Hepatocyte (in vitro differentiated cells): Measurements from ENCODE around the gene ANKFN1. TPM values are rescaled to one million over a fixed set of nuclear protein-coding genes. Genes with fewer than 3 reads are reported as not detected.

Experiments
- DNase-seq: peaks from one replicate; pipeline ENCODE4 v3.0.0-alpha.2; 2016; ENCODE audit warnings: low spot score
- H2AFZ ChIP-seq: fragments of 200-600 bp; sonication (generic); 2 replicates; pipeline ENCODE4 v1.6.0; 2016; ENCODE audit warnings: antibody characterized with exemption, mild to moderate bottlenecking
- H3K27ac ChIP-seq: fragments of 200-600 bp; sonication (generic); 2 replicates; pipeline ENCODE4 v1.5.1; 2016; ENCODE audit warnings: mild to moderate bottlenecking
- H3K27me3 ChIP-seq: fragments of 200-600 bp; sonication (generic); 2 replicates; pipeline ENCODE4 v1.6.1; 2016
- H3K36me3 ChIP-seq: fragments of 200-600 bp; sonication (generic); replicated peaks from 2 replicates; pipeline ENCODE4 v1.5.1; 2016; ENCODE audit warnings: low read depth; ENCODE audit not compliant: insufficient read depth
- H3K4me1 ChIP-seq: fragments of 200-600 bp; sonication (generic); 2 replicates; pipeline ENCODE4 v1.5.1; 2016; ENCODE audit warnings: mild to moderate bottlenecking, moderate library complexity; ENCODE audit not compliant: insufficient read depth
- H3K4me2 ChIP-seq: fragments of 200-600 bp; sonication (generic); 2 replicates; pipeline ENCODE4 v1.6.0; 2016
- H3K4me3 ChIP-seq: fragments of 200-600 bp; sonication (generic); 2 replicates; pipeline ENCODE4 v1.5.1; 2016; ENCODE audit warnings: mild to moderate bottlenecking
- H3K79me2 ChIP-seq: fragments of 200-600 bp; sonication (generic); 2 replicates; pipeline ENCODE4 v1.6.0; 2017; ENCODE audit warnings: mild to moderate bottlenecking
- H3K9me2 ChIP-seq: fragments of 200-600 bp; sonication (generic); replicated peaks from 2 replicates; pipeline ENCODE4 v1.6.0; 2017; ENCODE audit warnings: mild to moderate bottlenecking; ENCODE audit not compliant: insufficient read depth
- H3K9me3 ChIP-seq: fragments of 200-600 bp; sonication (generic); 2 replicates; pipeline ENCODE4 v1.5.1; 2016; ENCODE audit warnings: low read depth, mild to moderate bottlenecking
- H4K20me1 ChIP-seq: fragments of 200-600 bp; sonication (generic); 2 replicates; pipeline ENCODE4 v1.6.0; 2016; ENCODE audit warnings: mild to moderate bottlenecking; ENCODE audit not compliant: insufficient read depth, poor library complexity, severe bottlenecking
- EZH2 ChIP-seq: fragments of 200-600 bp; sonication (generic); IDR thresholded peaks from 2 replicates; pipeline ENCODE4 v1.6.1; 2016; ENCODE audit warnings: antibody characterized with exemption, mild to moderate bottlenecking, borderline replicate concordance
- EZH2phosphoT487 ChIP-seq: fragments of 200-600 bp; sonication (generic); IDR thresholded peaks from one replicate; pipeline ENCODE4 v1.6.1; 2018; ENCODE audit warnings: antibody characterized with exemption, mild to moderate bottlenecking, low read depth, moderate library complexity; ENCODE audit not compliant: unreplicated experiment, severe bottlenecking
- WGBS: methylation state at CpG from one replicate; pipeline ENCODE4 v1.1.6; 2016; ENCODE audit warnings: low lambda C conversion rate; ENCODE audit errors: missing lambda C conversion rate; 5-methylcytosine and 5-hydroxymethylcytosine counted together
- polyA plus RNA-seq: library from polyadenylated mRNA; unstranded; fragments of >200 nt; fragmentation: Nextera tagmentation; extraction: Ambion mirVana; gene quantifications from 2 replicates; pipeline ENCODE4 v1.2.1, GENCODE V29; 2016
- total RNA-seq: library from RNA; depleted of rRNA; stranded (reverse); fragments of >200 nt; gene quantifications from 2 replicates; pipeline ENCODE4 v1.2.3, GENCODE V29; 2014
- TF ChIP-seq, protein P1 (sequence below): fragments of 200-600 bp; sonication (generic); IDR thresholded peaks from 2 replicates; pipeline ENCODE4 v1.5.1; 2016; ENCODE audit warnings: antibody characterized with exemption, mild to moderate bottlenecking; ENCODE audit not compliant: poor library complexity

The ANKFN1 gene
- total and polyA plus RNA-seq, 2 experiments from 2014 or later: 0.10 to 1.2 TPM

- H3K9me2 ChIP-seq: no peaks in the 10 kb centered on the region
- H3K4me3 ChIP-seq: no peak overlapping the region
- H3K4me1 ChIP-seq: no peaks in the 10 kb centered on the region
- no peaks in the 10 kb centered on the region for H3K27me3 ChIP-seq
- TF ChIP-seq EZH2 (no peak), EZH2phosphoT487 (no peak)
- TF ChIP-seq, protein P1, sequence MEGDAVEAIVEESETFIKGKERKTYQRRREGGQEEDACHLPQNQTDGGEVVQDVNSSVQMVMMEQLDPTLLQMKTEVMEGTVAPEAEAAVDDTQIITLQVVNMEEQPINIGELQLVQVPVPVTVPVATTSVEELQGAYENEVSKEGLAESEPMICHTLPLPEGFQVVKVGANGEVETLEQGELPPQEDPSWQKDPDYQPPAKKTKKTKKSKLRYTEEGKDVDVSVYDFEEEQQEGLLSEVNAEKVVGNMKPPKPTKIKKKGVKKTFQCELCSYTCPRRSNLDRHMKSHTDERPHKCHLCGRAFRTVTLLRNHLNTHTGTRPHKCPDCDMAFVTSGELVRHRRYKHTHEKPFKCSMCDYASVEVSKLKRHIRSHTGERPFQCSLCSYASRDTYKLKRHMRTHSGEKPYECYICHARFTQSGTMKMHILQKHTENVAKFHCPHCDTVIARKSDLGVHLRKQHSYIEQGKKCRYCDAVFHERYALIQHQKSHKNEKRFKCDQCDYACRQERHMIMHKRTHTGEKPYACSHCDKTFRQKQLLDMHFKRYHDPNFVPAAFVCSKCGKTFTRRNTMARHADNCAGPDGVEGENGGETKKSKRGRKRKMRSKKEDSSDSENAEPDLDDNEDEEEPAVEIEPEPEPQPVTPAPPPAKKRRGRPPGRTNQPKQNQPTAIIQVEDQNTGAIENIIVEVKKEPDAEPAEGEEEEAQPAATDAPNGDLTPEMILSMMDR: no peak
- H3K27ac ChIP-seq: no peak overlapping the region
- no peak overlapping the region for H3K4me2 ChIP-seq
- no peak for DNase-seq
- H2AFZ ChIP-seq: no peak overlapping the region
- no peaks in the 10 kb centered on the region for H3K9me3 ChIP-seq
- no peaks in the 10 kb centered on the region for H4K20me1 ChIP-seq
- H3K79me2 ChIP-seq: no peaks in the 10 kb centered on the region
- H3K36me3 ChIP-seq: no peaks in the 10 kb centered on the region
- 91% methylated on average over 1 of the region's 1 CpG for WGBS
Observed at GRCh38 chr17:56298846-56299245, 145.6 kb downstream of the ANKFN1 start.

GRCh38 chr17:56300144-56300543 lies 146.9 kb downstream of the ANKFN1 start:
- Histone ChIP-seq H3K27ac (no peak overlapping the region), H3K79me2 (no peaks in the 10 kb centered on the region), H3K4me2 (no peak overlapping the region), H3K27me3 (no peaks in the 10 kb centered on the region), H3K4me3 (no peak overlapping the region), H3K9me2 (no peaks in the 10 kb centered on the region), H3K4me1 (no peaks in the 10 kb centered on the region), H3K9me3 (no peaks in the 10 kb centered on the region), H3K36me3 (no peaks in the 10 kb centered on the region), H4K20me1 (no peaks in the 10 kb centered on the region), H2AFZ (no peak overlapping the region)
- TF ChIP-seq, protein P1: no peak
- TF ChIP-seq EZH2phosphoT487 (no peak), EZH2 (no peak)
- WGBS: 80% methylated on average over 3 of the region's 3 CpGs
- no peak for DNase-seq

GRCh38 chr17:56305007-56305406 lies 151.7 kb downstream of the ANKFN1 start:
- WGBS: 84% methylated on average over 1 of the region's 1 CpG
- Histone ChIP-seq H3K36me3 (no peaks in the 10 kb centered on the region), H3K9me3 (no peaks in the 10 kb centered on the region), H3K27ac (no peak overlapping the region), H3K27me3 (no peaks in the 10 kb centered on the region), H3K4me3 (no peak overlapping the region), H3K4me2 (no peak overlapping the region), H2AFZ (no peak overlapping the region), H3K9me2 (no peaks in the 10 kb centered on the region), H3K4me1 (no peaks in the 10 kb centered on the region), H3K79me2 (no peaks in the 10 kb centered on the region), H4K20me1 (no peaks in the 10 kb centered on the region)
- TF ChIP-seq, protein P1: no peak
- TF ChIP-seq EZH2: no peak
- TF ChIP-seq EZH2phosphoT487: no peak
- DNase-seq: no peak

DNA sequence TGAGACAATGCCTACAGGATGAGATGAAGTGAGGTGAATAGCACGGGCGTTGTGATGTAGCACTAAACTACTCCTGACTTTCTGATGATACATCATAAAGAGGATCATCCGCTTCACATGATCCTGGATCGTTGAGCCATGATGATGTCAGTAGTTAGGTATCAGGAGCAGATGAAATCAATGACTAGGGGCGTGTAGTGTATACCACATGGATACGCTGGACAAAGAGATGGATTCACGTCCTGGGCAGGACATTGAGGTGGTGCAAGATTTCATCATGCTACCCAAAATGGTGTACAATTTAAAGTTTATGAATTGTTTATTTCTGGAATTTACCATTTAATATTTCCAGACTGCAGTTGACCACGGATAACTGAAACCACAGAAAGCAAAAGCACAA lies 156.6 kb downstream of the ANKFN1 start:
- TF ChIP-seq, protein P1: no peak
- TF ChIP-seq EZH2 (no peak), EZH2phosphoT487 (no peak)
- Histone ChIP-seq H2AFZ (no peak overlapping the region), H3K4me2 (no peak overlapping the region), H3K4me1 (no peaks in the 10 kb centered on the region), H3K4me3 (no peak overlapping the region), H3K79me2 (no peaks in the 10 kb centered on the region), H3K9me3 (no peaks in the 10 kb centered on the region), H3K27me3 (no peaks in the 10 kb centered on the region), H3K36me3 (no peaks in the 10 kb centered on the region), H4K20me1 (no peaks in the 10 kb centered on the region), H3K9me2 (no peaks in the 10 kb centered on the region), H3K27ac (no peak overlapping the region)
- 90% methylated on average over 8 of the region's 8 CpGs for WGBS
- DNase-seq: no peak
